HCT116 (cell line): Measurements from ENCODE around the gene PRKCZ. TPM values are rescaled to one million over a fixed set of nuclear protein-coding genes. Genes with fewer than 3 reads are reported as not detected.
A peak's percentile ranks its signal among the peaks of the same experiment; 100 is the strongest.

Source experiments
- ATAC-seq: fragments of 200-7000 bp; cut with Tn5 transposase; 2 replicates; pipeline ENCODE4 v1.9.1; 2020; ENCODE audit warnings: mild to moderate bottlenecking, moderate library complexity
- BruUV-seq: library from RNA; stranded (reverse); fragments of 400-500 nt; replicated peaks from 2 replicates; lab custom pipeline; 2021; lab: Mats Ljungman, UMichigan
- CTCF ChIA-PET: fragments of 300-600 bp; sonication (Branson Sonifier 250); formaldehyde crosslinking; loops from one replicate; lab custom pipeline; 2021; ENCODE audit warnings: antibody characterized with exemption; lab: Charles Lee
- POLR2A ChIA-PET: fragments of 300-600, 350-600 bp; sonication (Branson Sonifier 250); formaldehyde crosslinking; loops from one replicate; lab custom pipeline; 2021; ENCODE audit warnings: antibody characterized with exemption; lab: Charles Lee
- RAD21 ChIA-PET, 2 experiments: fragments of 300-600 bp; sonication (Branson Sonifier 250); formaldehyde crosslinking; loops; one replicate each; lab custom pipeline; 2023; ENCODE audit warnings: low total read pairs in 2 of 2; ENCODE audit not compliant: uncharacterized antibody in 2 of 2, unreplicated experiment in 2 of 2, low non-redundant PET in 1 of 2; lab: Charles Lee
- DNase-seq: peaks from one replicate; pipeline ENCODE4 v3.0.0-alpha.2; 2010; ENCODE audit warnings: low read depth, low spot score
- H2AFZ ChIP-seq: fragments of 200-600 bp; shearing (Covaris generic), sonication (generic); 2 replicates; pipeline ENCODE4 v1.6.1; 2017; ENCODE audit warnings: low read depth, mixed run types, mixed read lengths, antibody characterized with exemption, low read length; ENCODE audit not compliant: poor library complexity, severe bottlenecking
- H3K27ac ChIP-seq: 2 replicates; pipeline ENCODE4 v1.5.1; 2012; ENCODE audit warnings: low read depth, low read length
- H3K27me3 ChIP-seq: fragments of 200-600 bp; sonication (generic); 2 replicates; pipeline ENCODE4 v1.6.1; 2016; ENCODE audit warnings: mixed run types, low read length, mixed read lengths; ENCODE audit not compliant: insufficient read depth
- H3K36me3 ChIP-seq, 2 experiments: fragments of 200-500 bp in 1 of 2; fragments of 200-600 bp in 1 of 2; sonication (Bioruptor generic) in 1 of 2; sonication (generic) in 1 of 2; 2 replicates each; pipeline versions ENCODE4 v1.5.1 to v1.6.1; 2014 to 2016; ENCODE audit warnings: low read length in 2 of 2, inconsistent platforms in 1 of 2, mixed read lengths in 1 of 2, mixed run types in 1 of 2; ENCODE audit not compliant: insufficient read depth in 2 of 2, control insufficient read depth in 1 of 2
- H3K4me1 ChIP-seq, 2 experiments: fragments of 200-600 bp in 1 of 2; sonication (generic) in 1 of 2; 2 replicates each; pipeline versions ENCODE4 v1.5.1 to v1.6.1; 2012 to 2017; ENCODE audit warnings: low read length in 2 of 2, inconsistent platforms in 1 of 2, mild to moderate bottlenecking in 1 of 2, mixed read lengths in 1 of 2, mixed run types in 1 of 2, moderate library complexity in 1 of 2; ENCODE audit not compliant: insufficient read depth in 2 of 2, control insufficient read depth in 1 of 2
- H3K4me2 ChIP-seq: fragments of 200-600 bp; sonication (generic); 2 replicates; pipeline ENCODE4 v1.6.1; 2017; ENCODE audit warnings: mixed run types, low read length, mixed read lengths
- H3K4me3 ChIP-seq, 2 experiments: fragments of 200-600 bp in 1 of 2; sonication (generic) in 1 of 2; replicated peaks in 1 of 2; 2 replicates each; pipeline ENCODE4 v1.5.1; 2011 to 2016; ENCODE audit warnings: low read length in 2 of 2, control low read depth in 1 of 2, low read depth in 1 of 2, mild to moderate bottlenecking in 1 of 2, mixed read lengths in 1 of 2, mixed run types in 1 of 2
- H3K79me2 ChIP-seq: fragments of 200-600 bp; sonication (generic); 2 replicates; pipeline ENCODE4 v1.6.1; 2017; ENCODE audit warnings: mild to moderate bottlenecking, mixed run types, low read length, moderate library complexity, mixed read lengths; ENCODE audit not compliant: insufficient read depth
- H3K9ac ChIP-seq: fragments of 200-600 bp; sonication (generic); 2 replicates; pipeline ENCODE4 v1.6.1; 2016; ENCODE audit warnings: low read length, mixed read lengths
- H3K9me2 ChIP-seq: fragments of 200-600 bp; sonication (generic), shearing (Covaris generic); 2 replicates; pipeline ENCODE4 v1.6.1; 2017; ENCODE audit warnings: mixed run types, mild to moderate bottlenecking, moderate library complexity; ENCODE audit not compliant: insufficient read depth
- H3K9me3 ChIP-seq, 2 experiments: fragments of 200-500 bp in 1 of 2; fragments of 200-600 bp in 1 of 2; sonication (Bioruptor generic) in 1 of 2; sonication (generic) in 1 of 2; 2 replicates each; pipeline ENCODE4 v1.6.1; 2014 to 2017; ENCODE audit warnings: low read length in 2 of 2, mixed read lengths in 2 of 2, inconsistent platforms in 1 of 2, low read depth in 1 of 2, mild to moderate bottlenecking in 1 of 2, mixed run types in 1 of 2, moderate library complexity in 1 of 2; ENCODE audit not compliant: control insufficient read depth in 1 of 2, insufficient read depth in 1 of 2
- H4K20me1 ChIP-seq: fragments of 200-600 bp; sonication (generic), shearing (Covaris generic); 2 replicates; pipeline ENCODE4 v1.6.1; 2017; ENCODE audit warnings: mixed run types, mild to moderate bottlenecking, moderate library complexity; ENCODE audit not compliant: insufficient read depth
- ATF3 ChIP-seq: IDR thresholded peaks from 2 replicates; pipeline ENCODE4 v1.6.1; 2012
- CBX3 ChIP-seq: IDR thresholded peaks from 2 replicates; pipeline ENCODE4 v1.6.1; 2012; ENCODE audit warnings: low read depth
- CEBPB ChIP-seq: IDR thresholded peaks from 2 replicates; pipeline ENCODE4 v1.6.1; 2012; ENCODE audit warnings: low read depth
- CTCF ChIP-seq, 3 experiments: fragments of 200-600 bp in 1 of 3; sonication (generic) in 1 of 3; IDR thresholded peaks in 2 of 3; conservative IDR thresholded peaks in 1 of 3; 2 replicates each; pipeline ENCODE4 v1.5.1; 2012 to 2017; ENCODE audit warnings: low read depth in 2 of 3, low read length in 2 of 3, antibody characterized with exemption in 1 of 3, borderline replicate concordance in 1 of 3, control low read depth in 1 of 3, mild to moderate bottlenecking in 1 of 3, mixed read lengths in 1 of 3, mixed run types in 1 of 3, moderate library complexity in 1 of 3; ENCODE audit not compliant: insufficient read depth in 1 of 3
- EGR1 ChIP-seq: IDR thresholded peaks from 2 replicates; pipeline ENCODE4 v1.6.1; 2012; ENCODE audit warnings: low read depth
- ELF1 ChIP-seq: IDR thresholded peaks from 2 replicates; pipeline ENCODE4 v1.6.1; 2012; ENCODE audit warnings: low read depth, borderline replicate concordance
- EZH2 ChIP-seq: fragments of 200-600 bp; sonication (generic); IDR thresholded peaks from 2 replicates; pipeline ENCODE4 v1.6.1; 2017; ENCODE audit warnings: antibody characterized with exemption, mixed run types
- EZH2phosphoT487 ChIP-seq: fragments of 200-600 bp; IDR thresholded peaks from 2 replicates; pipeline ENCODE4 v1.6.1; 2018; ENCODE audit warnings: antibody characterized with exemption, borderline replicate concordance
- FOSL1 ChIP-seq: IDR thresholded peaks from 2 replicates; pipeline ENCODE4 v1.6.1; 2012; ENCODE audit warnings: low read depth
- JUND ChIP-seq: IDR thresholded peaks from 2 replicates; pipeline ENCODE4 v1.6.1; 2012
- POLR2A ChIP-seq: IDR thresholded peaks from 2 replicates; pipeline ENCODE4 v1.7.0; 2011; ENCODE audit warnings: borderline replicate concordance; ENCODE audit not compliant: insufficient read depth, insufficient read length; ENCODE audit errors: extremely low read depth
- POLR2AphosphoS5 ChIP-seq: IDR thresholded peaks from 2 replicates; pipeline ENCODE4 v1.6.1; 2011; ENCODE audit warnings: mild to moderate bottlenecking, low read depth, low read length, moderate library complexity
- RAD21 ChIP-seq: IDR thresholded peaks from 2 replicates; pipeline ENCODE4 v1.6.1; 2012; ENCODE audit warnings: low read depth, mild to moderate bottlenecking
- REST ChIP-seq: IDR thresholded peaks from 2 replicates; pipeline ENCODE4 v1.6.1; 2012; ENCODE audit warnings: low read depth
- SIN3A ChIP-seq: IDR thresholded peaks from 2 replicates; pipeline ENCODE4 v1.6.1; 2012; ENCODE audit warnings: low read depth
- SP1 ChIP-seq: IDR thresholded peaks from 2 replicates; pipeline ENCODE4 v1.6.1; 2012; ENCODE audit warnings: low read depth
- SRF ChIP-seq: IDR thresholded peaks from 2 replicates; pipeline ENCODE4 v1.6.1; 2012; ENCODE audit warnings: low read depth
- ZBTB33 ChIP-seq: IDR thresholded peaks from 2 replicates; pipeline ENCODE4 v1.6.1; 2011; ENCODE audit warnings: mild to moderate bottlenecking, low read length, moderate library complexity; ENCODE audit not compliant: insufficient replicate concordance; ENCODE audit errors: extremely low read depth
- ZFX ChIP-seq: fragments of 450-650 bp; IDR thresholded peaks from 2 replicates; pipeline ENCODE4 v1.6.1; 2017
- intact Hi-C: fragments of 100-400 bp; cut with micrococcal nuclease; formaldehyde crosslinking; loops from 2 replicates; pipeline ENCODE4 v1.10.0; 2022
- total RNA-seq: library from RNA; stranded (reverse); gene quantifications from one replicate; pipeline ENCODE4 v1.2.1, GENCODE V29; 2021; ENCODE audit not compliant: unreplicated experiment

Gene PRKCZ
- total RNA-seq, 1 experiment from 2014 or later = 46.8 TPM

GRCh38 chr1:2226525-2227345, 176.5 kb downstream of the PRKCZ start:
- Histone ChIP-seq H3K4me1 (peaks cover 22 to 33% of the 10 kb centered on the region in 2 experiments), H3K9ac (peak overlapping the region; percentile 91), H3K9me3 (no peaks in the 10 kb centered on the region), H4K20me1 (peaks cover 17% of the 10 kb centered on the region; the same call in 1 of the 2 replicates), H3K36me3 (peaks cover 0 to 3% of the 10 kb centered on the region in 2 experiments; a peak in 1 of 4 replicates), H3K9me2 (no peaks in the 10 kb centered on the region), H3K27me3 (no peaks in the 10 kb centered on the region), H3K79me2 (peaks cover 31% of the 10 kb centered on the region), H3K27ac (peak overlapping the region; percentile 98), H2AFZ (no peak overlapping the region), H3K4me3 (peak overlapping the region; percentile 66 to 71), H3K4me2 (peak overlapping the region; percentile 85)
- ATAC-seq = peak; percentile 7
- ChIA-PET CTCF (no interaction called here), RAD21 (no interaction called here), POLR2A (no interaction called here)
- intact Hi-C loops = no loop called here
- TF ChIP-seq ATF3 (no peak), FOSL1 (no peak), RAD21 (no peak), CEBPB (no peak), SIN3A (no peak), ZFX (no peak), REST (no peak), SP1 (no peak), EZH2 (no peak), EGR1 (no peak), POLR2A (no peak), CTCF (IDR thresholded peaks at IDR 0.05 in 2 of 3, conservative IDR thresholded peaks at IDR 0.05 in 1 of 3; ENCODE audit: borderline replicate concordance in 1 of 3, insufficient read depth in 1 of 3, low read depth in 2 of 3, low read length in 2 of 3) (no peak), POLR2AphosphoS5 (no peak), CBX3 (no peak), SRF (no peak), EZH2phosphoT487 (no peak), JUND (no peak), ZBTB33 (no peak), ELF1 (no peak)
- DNase-seq = no peak
- BruUV-seq = no TSS peak
